NOMO-1 (cell line): ENCODE measurements around the gene GSTM5.
"Not testable (repeated sequence)": the region's sequence is repeated elsewhere in the genome, so short reads cannot be mapped to it uniquely, and the experiment has no call there.

Experiments
- DNase-seq, 2 experiments: peaks; one replicate each; lab custom pipeline; 2025; ENCODE audit not compliant: unreplicated experiment in 2 of 2; lab: John Stamatoyannopoulos, UW

GSTM5 gene

DNA sequence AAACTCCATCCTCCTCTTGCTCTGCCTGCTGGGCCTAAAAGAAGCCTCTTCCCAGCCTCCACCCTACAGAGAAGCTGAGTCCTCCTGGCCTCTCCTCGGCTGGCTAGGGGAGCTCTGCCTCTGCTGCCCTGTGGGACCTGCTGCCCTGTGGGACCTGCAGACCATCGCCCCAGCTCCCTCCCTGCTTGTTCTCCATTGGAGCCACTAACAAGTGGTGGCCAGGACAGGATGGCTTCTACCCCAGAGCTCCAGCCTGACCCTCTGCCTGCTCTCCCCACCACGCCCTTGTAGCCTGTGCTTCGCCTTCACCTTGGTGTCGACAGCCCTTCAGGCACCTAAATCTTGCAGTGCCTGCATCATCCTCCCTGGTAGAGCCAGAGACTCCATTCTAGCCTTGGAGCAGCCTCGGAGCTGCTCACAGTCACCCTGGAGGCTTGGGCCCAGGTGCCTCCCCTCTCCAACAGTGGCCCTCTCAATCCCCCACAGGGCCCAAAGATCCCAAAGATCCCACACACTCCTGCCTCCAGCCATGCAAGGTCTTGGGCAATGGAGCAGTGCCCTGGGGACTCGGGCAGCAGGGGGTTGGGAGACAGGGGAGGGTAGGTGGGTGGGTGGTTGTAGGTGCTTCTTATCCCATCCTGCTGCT, 48.7 kb downstream of the GSTM5 start:
- no peak for DNase-seq

DNA sequence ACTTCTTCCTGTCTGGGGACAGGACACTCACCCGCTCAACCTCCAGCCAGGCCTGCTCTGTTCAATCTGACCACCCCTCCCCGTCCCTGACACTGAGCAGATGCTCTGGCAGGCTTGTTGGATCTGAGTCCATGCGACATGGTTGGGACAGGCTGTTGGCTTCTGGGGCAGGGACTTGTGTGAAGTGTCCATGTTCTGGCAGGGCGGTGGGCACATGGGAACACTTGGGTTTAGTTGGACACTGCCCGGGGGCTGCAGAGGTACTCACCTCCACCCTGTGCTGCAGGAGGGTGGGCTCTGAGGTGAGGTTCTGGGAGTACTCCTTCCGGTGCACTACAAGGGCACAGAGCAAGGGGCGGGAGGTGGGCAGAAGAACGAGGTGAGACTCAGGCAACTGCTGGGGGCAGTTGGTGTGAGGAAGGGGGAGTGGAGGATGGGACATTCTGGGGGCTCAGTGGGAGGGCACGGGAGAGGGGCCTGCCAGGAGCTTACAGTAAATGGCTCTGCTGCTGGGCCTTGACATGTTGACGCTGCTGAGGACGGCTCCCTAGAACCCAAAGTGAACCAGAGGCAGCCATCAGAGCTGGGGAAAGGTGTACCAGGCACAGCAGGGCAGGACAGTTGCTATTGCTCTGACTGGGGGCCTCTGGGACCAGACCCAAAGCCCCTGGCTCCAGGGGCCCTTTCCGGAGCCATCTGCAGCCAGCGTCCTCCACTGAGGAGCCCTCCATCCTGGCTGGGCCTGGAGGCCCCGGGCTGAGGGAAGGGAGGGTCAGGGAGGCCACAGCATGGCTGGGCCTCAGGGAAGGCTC, 49.4 kb downstream of the GSTM5 start:
- no peak for DNase-seq

DNA sequence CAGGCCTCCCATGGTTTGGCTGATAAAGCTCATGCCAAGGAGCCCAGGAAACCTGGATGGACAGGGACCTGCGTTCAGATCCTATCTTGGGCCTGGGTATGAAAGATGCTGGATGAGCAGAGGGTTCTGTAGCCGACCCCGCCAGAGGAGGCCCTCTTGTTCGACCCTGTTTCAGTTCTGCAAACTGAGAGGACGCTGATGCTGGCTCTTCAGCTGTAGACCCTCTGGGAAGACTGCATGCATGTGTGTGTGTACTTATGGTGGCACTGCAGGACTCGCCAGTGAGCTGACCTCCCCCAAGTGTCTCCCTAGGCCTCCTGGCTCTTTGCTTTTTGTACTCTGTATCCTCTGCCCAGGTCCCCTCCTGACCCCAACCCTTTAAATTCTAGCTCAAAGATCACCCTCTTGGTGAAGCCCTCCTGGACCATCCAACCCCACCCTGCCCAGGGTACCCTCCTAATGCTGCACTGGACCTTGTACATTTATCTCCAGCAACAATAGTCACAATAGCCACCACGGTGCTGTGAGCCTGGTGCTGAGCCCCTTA, 50.1 kb downstream of the GSTM5 start:
- no peak for DNase-seq

DNA sequence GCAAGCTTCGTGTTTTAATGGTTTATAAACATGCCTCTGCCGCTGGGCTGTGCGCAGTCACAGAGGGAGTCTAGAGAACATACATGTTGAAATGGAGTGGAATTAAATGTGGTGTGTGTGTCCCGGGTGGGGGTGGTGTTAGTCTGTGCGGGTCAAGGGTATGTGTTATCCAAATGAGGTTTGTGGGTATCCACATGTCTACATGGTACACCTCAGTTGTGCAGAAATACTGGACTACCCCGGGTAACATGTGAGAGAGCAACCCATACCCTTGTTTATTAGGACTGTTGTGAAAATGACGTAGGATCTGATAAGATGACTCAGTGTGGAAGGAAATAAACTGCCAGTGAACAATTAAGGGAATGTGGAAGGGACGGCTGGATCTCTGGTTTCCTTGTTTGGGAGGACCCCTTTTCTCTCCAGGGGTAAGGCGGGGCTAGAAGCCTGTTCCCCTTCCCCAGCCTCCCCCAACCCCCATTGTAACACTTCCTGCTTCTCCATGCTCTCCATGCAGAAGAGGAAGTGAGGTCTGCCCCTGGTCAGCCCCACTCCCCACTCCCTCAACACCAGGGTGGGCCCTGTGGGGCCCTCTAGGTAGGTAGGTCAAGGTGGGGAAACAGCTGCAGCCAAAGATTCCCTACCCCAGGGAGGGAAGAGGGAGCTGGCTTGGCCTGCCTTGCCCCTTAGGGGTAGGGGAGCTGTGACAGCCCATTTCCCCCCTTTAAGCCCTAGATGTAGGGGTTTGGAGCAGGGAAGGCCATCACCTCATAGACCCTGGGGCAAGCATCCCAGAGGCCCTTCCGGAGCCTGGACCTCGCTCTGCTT, 51.0 kb downstream of the GSTM5 start:
- peak; percentile 40 to 58 for DNase-seq

GRCh38 chr1:109763646-109764415, 51.8 kb downstream of the GSTM5 start, which contains the start of gene EPS8L3:
EPS8L3 (minus strand) TSS chr1:109763923; CDS start chr1:109761749, 2,174 bp downstream.
- DNase-seq = no peak

GRCh38 chr1:109764561-109765482, 52.8 kb downstream of the GSTM5 start:
- DNase-seq = no peak

DNA sequence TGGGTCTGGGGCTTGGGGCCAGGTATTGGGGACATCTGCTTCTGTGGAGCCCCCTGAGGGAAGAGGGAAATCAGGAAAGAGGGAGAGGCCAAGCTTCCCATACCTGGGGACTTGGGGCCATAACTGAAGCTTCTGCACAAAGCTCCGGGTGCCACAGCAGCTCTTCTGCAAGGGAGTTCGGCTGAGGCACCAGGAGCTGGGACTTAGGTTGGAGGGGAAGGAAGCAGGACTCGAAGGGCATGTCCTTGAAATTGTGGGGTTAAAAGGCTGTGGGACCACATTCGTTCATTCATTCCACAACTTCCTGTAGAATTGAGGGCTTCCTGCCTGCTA, 53.4 kb downstream of the GSTM5 start:
- DNase-seq = no peak

DNA sequence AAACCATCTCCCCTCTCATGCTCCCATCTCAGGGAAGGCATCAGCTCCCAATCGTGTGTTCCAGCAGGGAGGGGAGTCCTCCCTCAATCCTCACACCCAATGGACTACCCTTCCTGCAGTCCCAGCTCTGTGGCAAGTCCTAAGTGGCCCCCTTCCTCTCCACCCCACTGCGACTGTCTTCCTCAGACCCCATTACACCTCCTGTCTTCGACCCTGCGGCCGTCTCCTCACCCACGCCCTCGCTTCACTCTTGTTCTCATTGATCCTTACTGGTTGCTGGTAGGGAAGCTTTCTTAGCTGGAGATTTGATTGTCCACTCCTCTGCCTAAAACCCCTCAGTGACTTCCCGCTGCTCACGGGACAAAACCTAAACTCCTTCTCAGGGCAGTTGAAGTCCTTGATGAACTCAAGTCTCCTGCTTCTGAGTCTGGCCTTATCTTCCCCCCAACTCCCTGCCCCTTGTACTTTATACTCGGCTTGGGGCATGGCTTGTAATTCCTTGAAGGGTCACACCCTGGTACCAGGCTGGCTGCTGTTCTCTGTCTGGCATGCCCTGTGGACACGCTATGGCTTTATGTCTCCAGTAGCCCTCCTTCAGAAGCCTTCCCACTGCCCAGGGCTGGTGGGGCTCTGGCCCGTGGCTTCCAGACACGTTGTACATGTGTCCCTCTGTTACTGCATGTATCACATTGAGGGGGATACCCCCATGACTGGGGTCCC, 54.0 kb downstream of the GSTM5 start:
- no peak for DNase-seq

DNA sequence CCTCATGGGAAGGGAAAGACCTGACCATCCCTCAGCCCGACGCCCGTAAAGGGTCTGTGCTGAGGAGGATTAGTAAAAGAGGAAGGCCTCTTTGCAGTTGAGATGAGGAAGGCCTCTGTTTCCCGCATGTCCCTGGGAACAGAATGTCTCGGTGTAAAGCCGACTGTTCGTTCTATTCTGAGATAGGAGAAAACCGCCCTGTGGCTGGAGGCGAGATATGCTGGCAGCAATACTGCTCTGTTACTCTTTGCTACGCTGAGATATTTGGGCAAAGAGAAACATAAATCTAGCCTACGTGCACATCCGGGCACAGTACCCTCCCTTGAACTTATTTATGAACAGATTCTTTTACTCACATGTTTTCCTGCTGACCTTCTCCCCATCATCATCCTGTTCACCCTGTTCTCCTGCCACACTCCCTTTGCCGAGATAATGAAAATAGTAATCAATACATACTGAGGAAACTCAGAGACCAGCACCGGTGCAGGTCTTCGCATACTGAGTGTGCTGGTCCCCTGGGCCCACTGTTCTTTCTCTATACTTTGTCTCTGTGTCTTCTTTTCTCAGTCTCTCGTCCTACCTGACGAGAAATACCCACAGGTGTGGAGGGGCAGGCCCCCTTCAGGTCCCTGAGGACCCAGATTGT, 55.1 kb downstream of the GSTM5 start:
- not testable (repeated sequence) for DNase-seq
